ENCODE results near the gene GPSM1. TPM values are rescaled to one million over a fixed set of nuclear protein-coding genes. Genes with fewer than 3 reads are reported as not detected.
A peak's percentile ranks its signal among the peaks of the same experiment; 100 is the strongest.

GPSM1 gene
- total and polyA plus RNA-seq, 9 of the 15 experiments (the other 6 are each of a cell fraction or from before 2014, with no cell fraction given) = 0.04 to 14.2 (median 3.1) TPM

- H3K36me3 ChIP-seq (ENCODE audit: control insufficient read depth, insufficient read depth, low read length) = no peaks in the 10 kb centered on the region; the same call in 2 of the 3 replicates
- intact Hi-C loops (cut with micrococcal nuclease) = no loop called here
- no peaks in the 10 kb centered on the region for H3K9me1 ChIP-seq (ENCODE audit: control insufficient read depth, insufficient read depth, low read length)
- peaks cover 12% of the 10 kb centered on the region; the same call in 1 of the 2 replicates for H3K9me3 ChIP-seq (replicated peaks; ENCODE audit: control insufficient read depth, insufficient read depth, low read depth, low read length)
- H3K4me3 ChIP-seq = no peak overlapping the region
- ATAC-seq (peak; percentile 78), FAIRE-seq (no peak), DNase-seq (ENCODE audit: extremely low read depth in 1 of 4, low spot score in 3 of 4) (peak; percentile 44 to 58 (median 48))
- CTCF ChIA-PET (ENCODE audit: low intra/inter-chr PET ratio) = no interaction called here
- in situ Hi-C loops (cut with MboI) = no loop called here
- 5% methylated on average over 30 of the region's 34 CpGs for WGBS (ENCODE audit: insufficient coverage, low coverage, missing lambda C conversion rate)
- no TSS peak for BruUV-seq (replicated peaks)
- H2AFZ ChIP-seq (ENCODE audit: low read depth, low read length) = peak overlapping the region; percentile 34
- peak overlapping the region; percentile 40 for H3K4me2 ChIP-seq (ENCODE audit: insufficient read depth, low read length)
- H4K20me1 ChIP-seq (replicated peaks; ENCODE audit: control insufficient read depth, insufficient read depth, low read length) = no peaks in the 10 kb centered on the region; the same call in none of the 2 replicates
- 0 out of 4 replicates have a peak overlapping the region, but pooled peaks of 1 of the 2 experiments have one; percentile 21 for H3K9ac ChIP-seq (ENCODE audit: insufficient read depth in 1 of 2, low read depth in 2 of 2, low read length in 2 of 2)
- H3K79me2 ChIP-seq (ENCODE audit: control insufficient read depth, insufficient read depth, low read length) = no peaks in the 10 kb centered on the region
- POLR2A ChIA-PET = interaction anchor here (0.5 to 0.9 kb wide), 2 partner anchors 14 to 16 kb away, joined by 3 read pairs; no protein-coding TSS in a partner anchor
- peaks cover 5 to 36% of the 10 kb centered on the region in 2 experiments; a peak in 4 of 5 replicates for H3K27me3 ChIP-seq (ENCODE audit: control insufficient read depth in 2 of 2, insufficient read depth in 2 of 2, low read length in 2 of 2)
- H3K27ac ChIP-seq (ENCODE audit: extremely low read depth, low read depth, low read length) = no peak overlapping the region
- H3K4me1 ChIP-seq (replicated peaks in 1 of 2; ENCODE audit: control insufficient read depth in 2 of 2, insufficient read depth in 2 of 2, low read length in 2 of 2) = peaks cover 5 to 59% of the 10 kb centered on the region in 2 experiments; a peak in 3 of 5 replicates
- no peak for TF ChIP-seq SMC3 (conservative IDR thresholded peaks at IDR 0.05; ENCODE audit: insufficient read depth, low read depth, low read length)
- TF ChIP-seq ZNF668 (CRISPR knock-in tag; IDR thresholded peaks at IDR 0.05) = no peak
- TF ChIP-seq ZNF77 (CRISPR knock-in tag; IDR thresholded peaks at IDR 0.05) = no peak
- no peak for TF ChIP-seq ARNT (IDR thresholded peaks at IDR 0.05)
- no peak for TF ChIP-seq PBX2 (CRISPR knock-in tag; IDR thresholded peaks at IDR 0.05; ENCODE audit: low read depth)
- TF ChIP-seq PBX2 (tag; conservative IDR thresholded peaks at IDR 0.05; ENCODE audit: low read depth) = no peak
- TF ChIP-seq ZBTB17 (CRISPR knock-in tag; IDR thresholded peaks at IDR 0.05) = no peak
- TF ChIP-seq TRIM25 (IDR thresholded peaks at IDR 0.05; ENCODE audit: borderline replicate concordance) = no peak
- TF ChIP-seq KAT7 (CRISPR knock-in tag; IDR thresholded peaks at IDR 0.05; ENCODE audit: borderline replicate concordance) = no peak
- peak; percentile 43; the same call in 1 of the 2 replicates for TF ChIP-seq VEZF1 (CRISPR knock-in tag; IDR thresholded peaks at IDR 0.05)
- TF ChIP-seq HDAC8 (tag; IDR thresholded peaks at IDR 0.05) = no peak
- TF ChIP-seq U2AF1 (optimal IDR thresholded peaks at IDR 0.05; ENCODE audit: low read depth, low read length) = no peak
Observed at GRCh38 chr9:136306211-136307208, 20.8 kb upstream of the GPSM1 start.

All from K562 (cell line).